Measurements from ENCODE around the gene KDELR3. TPM values are rescaled to one million over a fixed set of nuclear protein-coding genes. Genes with fewer than 3 reads are reported as not detected.
A peak's percentile ranks its signal among the peaks of the same experiment; 100 is the strongest.

Gene KDELR3
- total RNA-seq, 4 donors from 2014 or later = 5.6 to 12.5 (median 8.7) TPM; not detected in 1

DNA sequence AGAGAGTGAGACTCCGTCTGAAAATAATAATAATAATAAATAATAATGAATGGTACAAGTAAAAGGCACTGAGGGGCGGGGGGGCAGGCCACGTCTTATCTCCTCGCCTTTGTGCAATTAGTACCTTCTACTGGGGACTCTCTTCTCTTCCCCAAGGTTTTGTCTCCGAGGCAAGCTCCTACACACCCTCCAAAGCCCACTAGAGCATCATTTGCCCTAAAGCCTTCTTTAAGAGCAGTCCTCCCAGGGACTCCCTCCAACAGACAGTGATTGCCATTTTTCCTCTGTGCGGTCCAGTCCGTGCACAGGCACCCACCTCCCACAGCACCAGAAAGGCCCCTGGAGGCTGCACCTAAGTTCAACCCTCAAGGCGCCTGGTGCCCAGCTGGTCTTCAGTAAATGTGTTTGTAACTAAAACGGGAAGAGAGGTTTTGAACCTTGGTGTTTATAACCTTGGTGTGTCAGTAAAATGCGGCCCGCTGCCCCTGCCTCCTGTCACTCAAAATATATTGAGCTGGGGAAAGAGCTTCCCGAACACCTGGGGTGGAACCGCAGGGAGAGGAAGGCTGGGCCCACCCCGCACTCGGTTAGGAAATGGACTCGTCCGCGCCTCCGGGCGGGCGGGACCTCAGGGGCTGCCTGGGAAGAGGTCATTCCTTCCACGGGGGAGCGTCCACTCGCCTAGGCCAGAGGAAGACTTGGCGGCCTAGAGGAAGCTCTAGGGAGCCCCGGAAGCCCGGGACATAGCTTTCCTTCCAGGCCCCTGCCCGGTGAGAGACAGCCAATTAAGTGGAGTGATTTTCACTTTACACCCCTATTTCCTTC is 4.7 kb upstream of the KDELR3 start:
- intact Hi-C loops (cut with DNase I; ENCODE audit: low total_unique reads) = no loop called here

DNA sequence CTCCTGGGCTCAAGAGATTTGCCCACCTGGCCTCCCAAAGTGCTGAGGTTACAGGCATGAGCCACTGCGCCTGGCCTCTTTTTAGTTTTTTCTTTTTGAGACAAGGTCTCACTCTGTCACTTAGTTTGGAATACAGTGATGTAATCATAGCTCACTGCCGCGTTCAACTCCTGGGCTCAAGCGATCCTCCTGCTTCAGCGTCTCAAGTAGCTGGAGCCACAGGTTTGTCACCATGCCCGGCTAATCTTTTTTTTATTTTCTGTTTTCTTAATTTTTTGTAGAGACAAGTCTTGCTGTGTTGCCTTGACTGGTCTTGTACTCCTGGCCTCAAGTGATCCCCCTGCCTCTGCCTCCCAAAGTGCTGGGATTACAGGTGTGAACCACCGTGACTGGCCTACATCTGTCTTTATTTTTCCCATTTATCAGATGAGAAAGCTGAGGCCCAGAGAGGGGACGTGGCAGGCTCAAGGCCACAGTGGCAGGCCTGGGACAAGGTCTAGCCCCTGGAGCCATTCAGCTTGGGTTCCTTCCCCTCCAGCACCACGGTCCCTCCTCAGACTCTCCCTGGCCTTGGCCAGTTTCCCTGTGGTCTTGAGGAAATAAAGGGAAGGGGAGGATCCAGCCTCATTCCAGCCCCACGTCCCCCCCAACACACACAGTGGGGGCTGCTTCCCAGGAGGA is 2.8 kb upstream of the KDELR3 start:
- H3K27ac ChIP-seq = no peak overlapping the region
- DNase-seq = no peak
- H3K27me3 ChIP-seq = peaks cover 63% of the 10 kb centered on the region
- in situ Hi-C loops (cut with MboI; ENCODE audit: low pct_ligation_motif_present in 1 of 4, low pct_unique_long_range_greater_than_20kb in 1 of 4, low sequenced_read_pairs in 3 of 4) (no loop called here), intact Hi-C loops (cut with DNase I; ENCODE audit: low total_unique reads) (no loop called here)
- TF ChIP-seq EP300 (IDR thresholded peaks at IDR 0.05; ENCODE audit: low read depth) (no peak), POLR2AphosphoS5 (IDR thresholded peaks at IDR 0.05) (no peak), POLR2A (IDR thresholded peaks at IDR 0.05) (no peak)
- TF ChIP-seq, protein P1, sequence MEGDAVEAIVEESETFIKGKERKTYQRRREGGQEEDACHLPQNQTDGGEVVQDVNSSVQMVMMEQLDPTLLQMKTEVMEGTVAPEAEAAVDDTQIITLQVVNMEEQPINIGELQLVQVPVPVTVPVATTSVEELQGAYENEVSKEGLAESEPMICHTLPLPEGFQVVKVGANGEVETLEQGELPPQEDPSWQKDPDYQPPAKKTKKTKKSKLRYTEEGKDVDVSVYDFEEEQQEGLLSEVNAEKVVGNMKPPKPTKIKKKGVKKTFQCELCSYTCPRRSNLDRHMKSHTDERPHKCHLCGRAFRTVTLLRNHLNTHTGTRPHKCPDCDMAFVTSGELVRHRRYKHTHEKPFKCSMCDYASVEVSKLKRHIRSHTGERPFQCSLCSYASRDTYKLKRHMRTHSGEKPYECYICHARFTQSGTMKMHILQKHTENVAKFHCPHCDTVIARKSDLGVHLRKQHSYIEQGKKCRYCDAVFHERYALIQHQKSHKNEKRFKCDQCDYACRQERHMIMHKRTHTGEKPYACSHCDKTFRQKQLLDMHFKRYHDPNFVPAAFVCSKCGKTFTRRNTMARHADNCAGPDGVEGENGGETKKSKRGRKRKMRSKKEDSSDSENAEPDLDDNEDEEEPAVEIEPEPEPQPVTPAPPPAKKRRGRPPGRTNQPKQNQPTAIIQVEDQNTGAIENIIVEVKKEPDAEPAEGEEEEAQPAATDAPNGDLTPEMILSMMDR (IDR thresholded peaks at IDR 0.05) = no peak
- no peaks in the 10 kb centered on the region for H3K9me3 ChIP-seq
- H3K36me3 ChIP-seq = no peaks in the 10 kb centered on the region
- peaks cover 0 to 26% (median 21%) of the 10 kb centered on the region in 4 donors for H3K4me1 ChIP-seq
- no peak overlapping the region for H3K4me3 ChIP-seq
- WGBS, 2 donors (ENCODE audit: low coverage in 1 of 2) = 78 to 80% methylated on average over 4 to 10 of the region's 10 CpGs

More for the DNA sequence above, 4.7 kb upstream of the KDELR3 start:
- H3K27me3 ChIP-seq = peaks cover 83% of the 10 kb centered on the region
- WGBS, 2 donors (ENCODE audit: low coverage in 1 of 2) = 36 to 44% methylated on average over 5 to 26 of the region's 28 CpGs
- no peaks in the 10 kb centered on the region for H3K9me3 ChIP-seq
- H3K4me3 ChIP-seq = no peak overlapping the region
- no peak for TF ChIP-seq EP300 (IDR thresholded peaks at IDR 0.05; ENCODE audit: low read depth)
- TF ChIP-seq, protein P1 (IDR thresholded peaks at IDR 0.05) = no peak
- TF ChIP-seq POLR2AphosphoS5 (IDR thresholded peaks at IDR 0.05) = no peak
- no peak for TF ChIP-seq POLR2A (IDR thresholded peaks at IDR 0.05)
- DNase-seq = no peak
- H3K27ac ChIP-seq = no peak overlapping the region
- in situ Hi-C loops (cut with MboI; ENCODE audit: low pct_ligation_motif_present in 1 of 4, low pct_unique_long_range_greater_than_20kb in 1 of 4, low sequenced_read_pairs in 3 of 4) = no loop called here
- peaks cover 0 to 19% (median 13%) of the 10 kb centered on the region in 4 donors for H3K4me1 ChIP-seq
- no peaks in the 10 kb centered on the region for H3K36me3 ChIP-seq

DNA sequence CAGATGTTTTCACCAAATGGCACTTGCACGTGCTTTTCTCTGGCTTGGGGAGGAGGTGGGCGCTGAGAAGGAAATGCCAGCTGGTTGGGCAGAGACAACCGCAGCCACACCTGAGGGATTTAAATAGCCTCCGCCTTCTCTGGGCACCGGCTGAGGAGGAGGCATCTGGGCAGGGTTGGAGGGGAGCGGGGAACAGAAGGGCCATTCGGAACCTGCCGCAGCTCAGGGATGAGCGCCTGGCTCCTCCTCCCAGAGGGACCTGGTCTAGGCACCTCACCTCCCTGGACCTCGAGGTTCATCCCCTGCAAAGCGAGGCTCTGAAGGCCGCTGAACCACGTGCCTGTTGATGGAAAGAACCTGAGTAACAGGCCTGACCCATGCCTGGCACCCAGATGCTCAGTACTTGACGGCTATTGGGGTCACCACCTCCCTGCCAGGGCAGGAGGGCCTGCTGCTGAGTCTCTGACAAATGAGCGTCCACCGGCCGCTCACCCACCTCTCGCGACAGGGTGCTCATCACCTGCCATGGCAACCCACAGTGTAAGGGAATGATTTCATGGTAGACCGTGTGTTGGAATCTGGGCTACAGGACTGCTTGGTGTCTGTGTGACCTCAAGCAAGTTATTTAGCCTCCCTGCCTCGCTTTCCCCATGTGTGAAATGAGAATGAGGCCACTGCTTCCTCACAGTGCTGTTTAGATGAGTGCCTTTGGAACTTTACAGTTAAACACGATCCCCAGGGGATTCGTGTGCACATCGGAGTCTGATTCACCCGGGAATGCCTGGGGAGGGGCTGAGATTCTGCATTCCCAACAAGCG is 2.0 kb upstream of the KDELR3 start:
- TF ChIP-seq POLR2AphosphoS5 (IDR thresholded peaks at IDR 0.05) (no peak), EP300 (IDR thresholded peaks at IDR 0.05; ENCODE audit: low read depth) (no peak)
- no peaks in the 10 kb centered on the region for H3K9me3 ChIP-seq
- no peak overlapping the region for H3K4me3 ChIP-seq
- 63% methylated on average over 25 of the region's 26 CpGs; no CpG with 5 or more reads in 1 of the 2 donors for WGBS, 2 donors (ENCODE audit: low coverage in 1 of 2)
- peak; percentile 33 for DNase-seq
- in situ Hi-C loops (cut with MboI; ENCODE audit: low pct_ligation_motif_present in 1 of 4, low pct_unique_long_range_greater_than_20kb in 1 of 4, low sequenced_read_pairs in 3 of 4) = no loop called here
- intact Hi-C loops (cut with DNase I; ENCODE audit: low total_unique reads) = no loop called here
- peaks cover 0 to 26% (median 21%) of the 10 kb centered on the region in 4 donors for H3K4me1 ChIP-seq
- no peak overlapping the region for H3K27ac ChIP-seq
- no peaks in the 10 kb centered on the region for H3K36me3 ChIP-seq
- H3K27me3 ChIP-seq = peaks cover 57% of the 10 kb centered on the region

DNA sequence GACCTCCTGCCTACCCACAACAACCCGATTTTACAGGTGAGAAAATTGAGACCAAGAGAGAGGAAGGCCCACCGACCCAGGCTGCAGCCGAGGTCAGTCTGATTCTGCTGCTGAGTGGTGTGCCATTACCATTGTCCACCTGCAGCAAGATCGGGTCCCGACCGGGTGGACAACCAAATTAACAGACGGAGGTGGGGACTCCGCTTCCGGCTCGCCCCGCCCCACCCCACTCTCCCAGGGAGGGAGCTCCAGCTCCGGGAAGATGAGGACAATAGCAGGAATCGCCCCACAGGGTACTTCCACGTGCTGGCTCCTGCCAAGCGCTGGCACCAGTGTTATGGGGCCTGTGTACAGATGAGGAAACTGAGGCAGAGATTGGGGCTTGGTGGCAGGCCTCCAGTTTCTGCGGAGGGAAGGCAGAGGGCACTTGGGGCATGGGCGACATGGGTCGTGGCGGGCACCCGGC is 425 bp upstream of the KDELR3 start:
- peak; percentile 56 for DNase-seq
- WGBS, 2 donors (ENCODE audit: low coverage in 1 of 2) = 21% methylated on average over 17 of the region's 20 CpGs; no CpG with 5 or more reads in 1 of the 2 donors
- Histone ChIP-seq H3K9me3 (no peaks in the 10 kb centered on the region), H3K4me3 (peak overlapping the region; percentile 33 to 60 (median 49)), H3K36me3 (no peaks in the 10 kb centered on the region), H3K27me3 (peaks cover 41% of the 10 kb centered on the region), H3K27ac (peak overlapping the region in 3 of 4 donors; percentile 45 to 66 (median 62)), H3K4me1 (peaks cover 0 to 18% (median 14%) of the 10 kb centered on the region in 4 donors)
- intact Hi-C loops (cut with DNase I; ENCODE audit: low total_unique reads) (no loop called here), in situ Hi-C loops (cut with MboI; ENCODE audit: low pct_ligation_motif_present in 1 of 4, low pct_unique_long_range_greater_than_20kb in 1 of 4, low sequenced_read_pairs in 3 of 4) (no loop called here)
- TF ChIP-seq, protein P1 (IDR thresholded peaks at IDR 0.05) = no peak
- no peak for TF ChIP-seq EP300 (IDR thresholded peaks at IDR 0.05; ENCODE audit: low read depth)
- TF ChIP-seq POLR2AphosphoS5 (IDR thresholded peaks at IDR 0.05) = no peak
- TF ChIP-seq POLR2A (IDR thresholded peaks at IDR 0.05) = no peak
